PC-9 (cell line): ENCODE data around the gene GPR152. TPM values are rescaled to one million over a fixed set of nuclear protein-coding genes. Genes with fewer than 3 reads are reported as not detected.

ENCODE experiments used
- BruUV-seq: library from RNA; stranded (reverse); fragments of 400-500 nt; replicated peaks from 2 replicates; lab custom pipeline; 2021; lab: Mats Ljungman, UMichigan
- CTCF ChIA-PET: fragments of 300-600 bp; sonication (Branson Sonifier 250); formaldehyde crosslinking; loops from one replicate; lab custom pipeline; 2022; ENCODE audit warnings: antibody characterized with exemption; lab: Charles Lee
- POLR2A ChIA-PET: fragments of 300-600 bp; sonication (Branson Sonifier 250); formaldehyde crosslinking; loops from one replicate; lab custom pipeline; 2022; ENCODE audit warnings: antibody characterized with exemption; ENCODE audit not compliant: unreplicated experiment; lab: Charles Lee
- DNase-seq, 2 experiments: peaks; one replicate each; pipeline versions ENCODE4 v3.0.0 to v3.0.0-alpha.2; 2015 to 2022; ENCODE audit warnings: mixed read lengths in 1 of 2
- H2AFZ ChIP-seq: fragments of 200-600 bp; sonication (generic); 2 replicates; pipeline ENCODE4 v1.8.1; 2017; ENCODE audit warnings: antibody characterized with exemption
- H3F3A ChIP-seq: fragments of 200-600 bp; sonication (generic); 2 replicates; pipeline ENCODE4 v1.8.1; 2017; ENCODE audit warnings: antibody characterized with exemption, mild to moderate bottlenecking, low read depth; ENCODE audit not compliant: insufficient read depth
- H3K27ac ChIP-seq: fragments of 200-600 bp; sonication (generic); 2 replicates; pipeline ENCODE4 v1.6.1; 2016; ENCODE audit warnings: mixed run types
- H3K27me3 ChIP-seq: fragments of 200-600 bp; sonication (generic); 2 replicates; pipeline ENCODE4 v1.6.1; 2016; ENCODE audit warnings: low read depth, mixed run types; ENCODE audit not compliant: insufficient read depth
- H3K36me3 ChIP-seq: fragments of 200-600 bp; sonication (generic); 2 replicates; pipeline ENCODE4 v1.6.1; 2016; ENCODE audit warnings: low read depth, mixed run types
- H3K4me1 ChIP-seq: fragments of 200-600 bp; sonication (generic); replicated peaks from 2 replicates; pipeline ENCODE4 v1.6.1; 2016; ENCODE audit warnings: mixed run types; ENCODE audit not compliant: insufficient read depth
- H3K4me2 ChIP-seq: fragments of 200-600 bp; sonication (generic); 2 replicates; pipeline ENCODE4 v1.6.1; 2017; ENCODE audit warnings: mixed run types
- H3K4me3 ChIP-seq: fragments of 200-600 bp; sonication (generic); 2 replicates; pipeline ENCODE4 v1.6.1; 2016; ENCODE audit warnings: mixed run types
- H3K79me2 ChIP-seq: fragments of 200-600 bp; sonication (generic); 2 replicates; pipeline ENCODE4 v1.6.1; 2017; ENCODE audit warnings: low read depth, mixed run types
- H3K9me2 ChIP-seq: fragments of 200-600 bp; sonication (generic); 2 replicates; pipeline ENCODE4 v1.8.1; 2017; ENCODE audit warnings: mild to moderate bottlenecking; ENCODE audit not compliant: insufficient read depth
- H3K9me3 ChIP-seq: fragments of 200-600 bp; sonication (generic); 2 replicates; pipeline ENCODE4 v1.8.1; 2016; ENCODE audit warnings: low read depth; ENCODE audit not compliant: insufficient read depth
- H4K20me1 ChIP-seq: fragments of 200-600 bp; sonication (generic); 2 replicates; pipeline ENCODE4 v1.8.1; 2017; ENCODE audit not compliant: insufficient read depth
- CTCF ChIP-seq: fragments of 200-600 bp; sonication (generic); conservative IDR thresholded peaks from 2 replicates; pipeline ENCODE4 v1.6.1; 2017; ENCODE audit warnings: mixed run types, antibody characterized with exemption, mild to moderate bottlenecking, moderate library complexity
- EZH2 ChIP-seq: fragments of 200-600 bp; sonication (generic); IDR thresholded peaks from 2 replicates; pipeline ENCODE4 v1.8.0; 2017; ENCODE audit warnings: antibody characterized with exemption, low read depth
- intact Hi-C: fragments of 100-400 bp; cut with micrococcal nuclease; formaldehyde crosslinking; loops from one replicate; pipeline ENCODE4 v1.10.0; 2022; ENCODE audit not compliant: unreplicated experiment
- total RNA-seq: library from RNA; stranded (reverse); gene quantifications from 2 replicates; pipeline ENCODE4 v1.2.3, GENCODE V29; 2021

Gene GPR152
- total RNA-seq, 1 experiment from 2014 or later, result not detected

- H4K20me1 ChIP-seq, result no peaks in the 10 kb centered on the region
- no peak overlapping the region for H2AFZ ChIP-seq
- intact Hi-C loops, result no loop called here
- H3K4me2 ChIP-seq, result no peak overlapping the region
- no peak for TF ChIP-seq CTCF
- no peak for TF ChIP-seq EZH2
- H3K36me3 ChIP-seq, result no peaks in the 10 kb centered on the region
- no TSS peak for BruUV-seq
- DNase-seq, result no peak
- H3K27ac ChIP-seq, result no peak overlapping the region
- ChIA-PET POLR2A (no interaction called here), CTCF (no interaction called here)
- H3K79me2 ChIP-seq, result no peaks in the 10 kb centered on the region
- no peaks in the 10 kb centered on the region for H3K9me2 ChIP-seq
- H3F3A ChIP-seq, result peaks cover 15% of the 10 kb centered on the region; the same call in 1 of the 2 replicates
- no peak overlapping the region for H3K4me3 ChIP-seq
- H3K27me3 ChIP-seq, result no peaks in the 10 kb centered on the region
- no peaks in the 10 kb centered on the region for H3K4me1 ChIP-seq
- H3K9me3 ChIP-seq, result no peaks in the 10 kb centered on the region
Measured at GRCh38 chr11:67407688-67408163, 44.8 kb downstream of the GPR152 start.

GRCh38 chr11:67406969-67407687 lies 45.4 kb downstream of the GPR152 start:
- ChIA-PET CTCF (interaction anchor here (0.7 kb wide), 1 partner anchor 259 kb away, joined by 3 read pairs; no protein-coding TSS in a partner anchor), POLR2A (no interaction called here)
- intact Hi-C loops, result no loop called here
- no peaks in the 10 kb centered on the region for H4K20me1 ChIP-seq
- peaks cover 13% of the 10 kb centered on the region; the same call in 1 of the 2 replicates for H3F3A ChIP-seq
- peaks cover 3% of the 10 kb centered on the region for H3K4me1 ChIP-seq
- H3K27me3 ChIP-seq, result no peaks in the 10 kb centered on the region
- H3K79me2 ChIP-seq, result no peaks in the 10 kb centered on the region
- no peaks in the 10 kb centered on the region for H3K9me2 ChIP-seq
- no peaks in the 10 kb centered on the region for H3K36me3 ChIP-seq
- BruUV-seq, result no TSS peak
- no peak overlapping the region for H3K4me3 ChIP-seq
- no peak overlapping the region for H2AFZ ChIP-seq
- no peak for DNase-seq
- H3K4me2 ChIP-seq, result no peak overlapping the region
- no peak overlapping the region for H3K27ac ChIP-seq
- no peaks in the 10 kb centered on the region for H3K9me3 ChIP-seq
- TF ChIP-seq CTCF, result no peak
- no peak for TF ChIP-seq EZH2

GRCh38 chr11:67406420-67406968 lies 46.0 kb downstream of the GPR152 start:
- no TSS peak for BruUV-seq
- no peaks in the 10 kb centered on the region for H4K20me1 ChIP-seq
- H2AFZ ChIP-seq, result no peak overlapping the region
- no peak overlapping the region for H3K4me2 ChIP-seq
- intact Hi-C loops, result no loop called here
- peaks cover 6% of the 10 kb centered on the region for H3K4me1 ChIP-seq
- no peak for DNase-seq
- no peaks in the 10 kb centered on the region for H3K9me2 ChIP-seq
- H3K4me3 ChIP-seq, result no peak overlapping the region
- ChIA-PET POLR2A (no interaction called here), CTCF (interaction anchor here (0.7 kb wide), 1 partner anchor 259 kb away, joined by 3 read pairs; no protein-coding TSS in a partner anchor)
- H3F3A ChIP-seq, result peaks cover 13% of the 10 kb centered on the region; the same call in 1 of the 2 replicates
- no peak overlapping the region for H3K27ac ChIP-seq
- no peaks in the 10 kb centered on the region for H3K27me3 ChIP-seq
- TF ChIP-seq EZH2 (no peak), CTCF (no peak)
- no peaks in the 10 kb centered on the region for H3K9me3 ChIP-seq
- no peaks in the 10 kb centered on the region for H3K79me2 ChIP-seq
- H3K36me3 ChIP-seq, result no peaks in the 10 kb centered on the region
